Superior temporal gyrus (tissue), 1 donor: ENCODE measurements around the gene DPP6.

Experiments
- DNase-seq: peaks from one replicate; pipeline ENCODE4 v3.0.0-alpha.2; 2016; ENCODE audit errors: extremely low spot score

DPP6 gene

GRCh38 chr7:154232700-154233099, 180.5 kb downstream of the DPP6 start:
- no peak for DNase-seq

DNA sequence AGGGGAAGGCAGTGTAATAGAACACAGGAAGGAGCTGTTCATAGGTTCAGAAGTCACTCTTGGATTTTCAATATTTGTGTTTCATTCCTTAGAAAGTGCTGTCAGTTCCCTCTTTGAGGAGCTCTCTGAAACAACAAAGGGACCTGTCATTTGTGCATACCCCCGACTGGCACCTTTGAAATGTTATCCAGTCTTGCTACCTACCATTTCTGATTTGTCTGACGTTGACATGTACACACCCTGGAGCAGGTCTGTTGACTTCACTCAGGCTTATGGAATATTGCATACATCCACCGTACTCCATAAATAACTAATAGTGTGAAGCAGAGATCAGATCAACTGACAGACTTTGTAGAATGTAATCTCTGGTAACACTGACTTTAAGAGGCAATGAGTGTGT, 189.8 kb downstream of the DPP6 start:
- no peak for DNase-seq

DNA sequence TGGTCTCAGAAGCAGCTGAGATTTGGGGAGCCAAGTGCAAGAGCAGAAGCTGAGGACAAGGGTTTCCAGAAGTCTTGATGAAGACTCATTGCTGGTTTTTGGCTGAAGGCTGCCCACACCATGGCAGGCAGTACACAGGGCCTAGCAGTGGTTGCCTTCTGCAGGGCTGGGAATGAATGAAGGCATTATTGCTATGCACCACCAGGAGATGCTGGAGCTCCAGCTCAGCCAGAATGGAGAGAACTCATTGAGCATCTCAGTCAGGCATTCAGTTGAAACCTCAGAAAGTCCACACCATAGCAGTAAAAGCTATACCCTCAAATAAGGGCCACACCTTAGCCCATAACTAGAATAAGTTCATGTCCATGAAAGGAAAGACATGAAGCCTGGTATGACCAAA, 190.5 kb downstream of the DPP6 start:
- no peak for DNase-seq

GRCh38 chr7:154252046-154252445, 199.8 kb downstream of the DPP6 start:
- no peak for DNase-seq

DNA sequence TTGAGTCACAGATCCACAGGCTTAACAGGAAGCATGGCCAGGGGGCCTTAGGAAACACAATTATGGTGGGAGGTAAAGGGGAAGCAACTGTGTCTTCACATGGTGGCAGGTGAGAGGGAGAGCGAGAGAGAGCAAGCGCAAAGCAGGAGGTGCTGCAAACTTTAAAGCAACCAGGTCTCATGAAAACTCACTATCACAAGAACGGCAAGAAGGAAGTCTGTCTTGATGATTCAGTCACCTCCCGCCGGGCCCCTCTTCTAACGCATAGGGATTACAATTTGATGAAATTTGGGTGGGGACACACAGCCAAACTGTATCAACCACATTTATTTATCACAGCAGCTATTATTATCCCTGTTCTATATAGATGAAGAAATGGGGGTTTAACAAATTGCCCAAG, 201.6 kb downstream of the DPP6 start:
- no peak for DNase-seq

- DNase-seq, result no peak
Measured at GRCh38 chr7:154255324-154255723, 203.1 kb downstream of the DPP6 start.

DNA sequence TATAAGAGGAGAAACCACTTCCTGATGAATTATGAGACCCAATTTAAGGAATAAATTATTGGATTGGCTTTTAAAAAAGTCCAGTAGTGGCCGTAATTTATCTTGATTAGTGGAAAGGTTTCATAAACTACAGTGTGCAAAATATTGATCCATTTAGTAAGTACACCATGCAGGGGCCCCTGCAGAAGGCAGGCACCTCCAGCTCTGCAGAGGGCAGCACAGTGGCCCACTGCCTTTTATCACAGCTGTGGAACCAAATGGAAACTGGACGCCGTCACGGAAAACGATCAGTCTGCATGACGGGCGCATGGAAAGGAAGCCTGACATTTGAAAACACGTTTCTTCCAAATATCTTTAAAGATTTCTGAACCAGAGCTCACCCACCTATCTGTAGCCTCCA, 204.0 kb downstream of the DPP6 start:
- no peak for DNase-seq

- DNase-seq, result no peak
Measured at GRCh38 chr7:154259396-154259795, 207.2 kb downstream of the DPP6 start.

GRCh38 chr7:154287356-154287755, 235.2 kb downstream of the DPP6 start:
- no peak for DNase-seq

DNA sequence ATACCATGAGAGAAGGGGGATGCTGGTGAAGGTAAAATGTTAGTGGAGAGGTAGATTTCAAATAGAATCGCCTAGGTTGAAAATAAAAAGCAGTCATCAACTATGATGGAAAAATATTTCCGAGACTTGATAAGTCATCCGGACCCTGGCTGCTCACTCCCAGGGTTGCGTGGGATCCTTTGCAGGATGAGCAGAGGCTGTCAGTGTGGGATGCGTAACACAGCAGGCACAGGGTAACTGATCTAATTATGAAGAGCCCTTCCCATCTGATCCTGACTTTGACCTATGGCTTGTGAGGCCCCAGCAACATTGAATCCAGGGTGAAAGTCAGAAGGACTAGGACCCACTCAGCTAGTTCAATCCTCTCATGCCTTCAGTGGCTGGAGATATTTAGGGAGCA, 236.9 kb downstream of the DPP6 start:
- no peak for DNase-seq

GRCh38 chr7:154296443-154296842, 244.2 kb downstream of the DPP6 start:
- DNase-seq, result no peak

DNA sequence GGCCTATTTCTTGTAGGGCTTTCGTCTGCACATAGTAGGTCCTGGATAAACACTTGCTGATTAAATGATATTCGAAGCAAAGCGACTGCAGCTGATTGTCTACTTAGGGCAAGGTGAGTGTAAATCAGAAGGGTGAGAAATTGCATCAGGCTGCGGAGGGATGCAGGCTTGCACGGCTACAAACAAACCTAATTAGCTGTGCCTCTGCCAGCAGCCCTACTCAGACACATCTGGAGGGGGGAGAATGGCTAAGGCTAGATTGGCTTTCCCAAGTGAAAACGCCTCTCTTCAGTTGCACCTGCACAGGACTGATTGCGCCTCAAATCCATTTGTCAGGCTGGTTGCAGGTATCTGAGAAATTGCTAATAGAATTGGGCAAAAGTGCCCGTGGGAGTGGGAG, 247.5 kb downstream of the DPP6 start:
- DNase-seq, result no peak

GRCh38 chr7:154302380-154302779, 250.2 kb downstream of the DPP6 start:
- DNase-seq, result no peak

DNA sequence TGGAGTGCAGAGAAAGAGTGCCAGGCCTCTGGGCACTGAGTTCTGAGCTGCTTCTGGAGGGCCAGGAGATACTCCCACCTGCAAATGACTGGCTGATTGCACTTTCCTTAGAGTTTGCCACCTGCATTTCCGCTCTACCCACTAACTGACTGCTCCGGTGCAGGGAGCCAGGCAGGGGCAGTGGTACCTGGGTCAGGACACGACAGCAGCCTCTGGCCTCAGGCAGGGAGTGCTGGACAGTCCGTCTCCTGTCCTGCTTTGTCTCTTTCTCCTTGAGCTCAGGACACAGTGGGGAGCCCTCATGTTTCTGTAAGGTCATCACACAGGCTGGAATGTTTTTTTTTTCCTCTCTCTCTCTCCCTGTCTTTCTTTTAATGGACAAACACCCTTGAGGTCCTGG, 252.0 kb downstream of the DPP6 start:
- DNase-seq, result no peak

DNA sequence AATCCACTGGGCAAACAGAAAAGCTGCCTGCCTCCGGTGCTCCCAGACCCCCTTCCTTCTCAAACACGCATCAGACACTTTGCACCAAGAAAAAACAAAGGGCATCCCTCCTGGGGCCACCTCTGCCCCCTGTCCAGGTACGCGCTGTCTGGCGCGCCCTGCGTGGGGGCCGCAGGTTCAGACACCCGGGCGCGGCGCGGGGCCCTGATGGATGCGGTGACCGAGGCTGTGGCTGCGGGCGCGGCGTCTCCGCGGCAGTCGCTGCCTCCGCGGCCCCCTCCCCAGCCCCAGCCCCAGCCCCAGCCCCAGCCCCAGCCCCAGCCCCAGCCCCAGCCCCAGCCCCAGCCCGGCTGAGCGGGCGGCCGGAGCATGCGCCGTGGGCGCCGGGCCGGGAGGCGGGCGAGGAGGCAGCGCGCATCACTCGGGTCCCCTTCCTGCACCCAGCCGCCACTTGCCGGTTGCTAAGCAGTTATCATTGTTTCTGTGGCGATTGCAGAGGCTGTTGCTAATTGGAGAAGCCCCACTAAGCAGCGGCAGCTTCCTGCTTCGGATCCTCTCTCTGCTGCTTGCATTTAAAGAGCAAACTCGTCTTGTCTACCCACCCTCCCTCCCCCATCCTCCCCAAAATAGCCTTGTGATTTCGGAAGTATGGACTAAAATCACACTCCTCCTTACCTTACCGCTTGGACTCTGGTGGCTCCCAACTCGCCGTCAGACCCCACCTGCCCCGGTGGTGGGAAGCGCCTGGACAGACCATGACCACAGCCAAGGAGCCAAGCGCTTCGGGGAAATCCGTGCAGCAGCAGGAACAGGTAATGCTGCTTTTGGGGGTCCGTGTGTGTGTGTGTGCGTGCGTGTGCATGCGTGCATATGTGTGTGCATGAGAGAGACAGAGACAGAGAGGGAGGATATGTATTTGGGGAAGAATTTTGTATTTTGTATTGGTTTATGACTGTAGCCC, 252.8 kb downstream of the DPP6 start:
- peak; percentile 40 for DNase-seq

- DNase-seq, result no peak
Measured at GRCh38 chr7:154306036-154306435, 253.8 kb downstream of the DPP6 start.

DNA sequence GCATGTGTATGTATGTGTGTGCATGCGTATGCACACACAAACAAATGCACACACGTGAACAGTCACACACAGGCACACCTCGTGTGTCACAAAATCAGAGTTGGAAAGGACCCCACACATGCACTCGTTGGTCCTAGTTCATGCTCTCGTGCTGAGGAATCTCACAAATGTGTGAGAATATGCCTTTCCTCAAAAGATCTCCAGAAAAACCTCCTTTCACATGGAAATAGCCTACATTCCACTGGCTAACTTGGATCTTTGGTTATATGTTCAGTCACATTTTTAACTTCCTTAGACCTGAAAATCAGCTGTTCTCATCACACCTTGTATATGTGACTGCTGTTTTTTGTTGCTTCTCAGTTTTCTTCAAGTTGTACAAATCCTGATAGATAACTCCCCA, 256.7 kb downstream of the DPP6 start:
- no peak for DNase-seq

- no peak for DNase-seq
Measured at GRCh38 chr7:154310114-154310513, 257.9 kb downstream of the DPP6 start.

- DNase-seq, result no peak
Measured at GRCh38 chr7:154324196-154324595, 272.0 kb downstream of the DPP6 start.

- DNase-seq, result no peak
Measured at GRCh38 chr7:154326421-154326820, 274.2 kb downstream of the DPP6 start.

DNA sequence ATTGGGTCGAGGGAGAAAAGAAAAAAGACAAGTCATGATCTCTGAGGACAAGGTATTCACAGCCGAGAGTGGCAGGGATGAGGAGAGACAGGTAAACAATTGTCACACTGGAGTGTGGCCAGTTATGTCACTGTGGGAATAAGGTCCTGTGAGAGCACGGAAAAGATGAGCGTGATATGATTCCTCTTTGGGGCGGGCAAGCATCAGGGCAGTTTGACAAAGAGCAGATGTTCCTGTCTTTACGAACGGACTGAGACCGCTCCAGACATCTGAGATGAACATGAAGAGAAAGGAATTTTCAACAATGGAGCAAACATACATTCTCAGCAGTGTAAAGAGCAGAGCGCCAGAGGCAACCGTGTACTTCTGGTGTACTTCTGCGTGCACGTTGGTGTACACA, 278.1 kb downstream of the DPP6 start:
- DNase-seq, result no peak

DNA sequence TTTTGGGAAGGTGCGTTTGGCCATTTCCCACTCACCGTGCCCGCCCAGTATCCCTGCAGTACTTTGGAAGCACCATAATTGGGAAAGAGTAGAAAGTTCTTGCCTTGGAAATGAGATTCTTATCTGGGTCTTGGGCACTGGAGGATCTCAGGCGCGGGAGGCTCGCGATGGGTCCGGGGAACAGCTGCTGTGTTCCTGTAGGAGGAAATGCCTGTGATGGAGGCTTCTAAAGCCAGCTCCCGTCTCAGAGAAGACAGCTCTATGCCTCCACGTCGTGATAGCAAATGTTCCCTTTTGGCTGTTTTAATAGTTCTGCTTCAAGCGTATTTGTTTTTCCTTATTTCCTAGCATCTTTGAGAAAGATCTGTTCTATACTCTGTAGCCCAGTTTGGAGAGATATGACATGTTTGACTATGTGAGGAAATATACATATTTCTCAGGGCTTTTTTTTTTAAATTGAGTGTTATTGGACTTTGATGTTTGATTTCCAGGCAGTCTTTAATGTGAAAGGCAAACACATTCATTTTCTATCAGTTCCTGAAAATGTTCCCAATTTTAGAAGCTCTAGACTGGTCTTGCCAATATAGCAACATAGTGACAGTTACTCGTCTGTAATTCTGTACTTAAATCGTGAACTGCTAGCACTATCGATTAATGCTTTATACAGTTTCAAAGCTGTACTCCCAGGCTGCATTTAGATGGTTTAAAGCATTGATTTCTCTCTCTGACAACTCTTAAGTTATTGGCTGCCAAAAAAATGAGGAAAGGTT, 280.8 kb downstream of the DPP6 start:
- no peak for DNase-seq

GRCh38 chr7:154336295-154336694, 284.1 kb downstream of the DPP6 start:
- no peak for DNase-seq
